ENCODE results near the gene WNT7B. TPM values are rescaled to one million over a fixed set of nuclear protein-coding genes. Genes with fewer than 3 reads are reported as not detected.

WNT7B gene
- total RNA-seq, 5 donors from 2014 or later (not counting 1 experiment from before 2014, with no cell fraction given) = 0.15 TPM; not detected in 4

- ATAC-seq (replicated peaks in 1 of 4) (no peak), DNase-seq (no peak)
- WGBS (ENCODE audit: insufficient coverage) = 71% methylated on average over 3 of the region's 3 CpGs
- H3K4me3 ChIP-seq (ENCODE audit: control insufficient read depth in 1 of 2, extremely low read depth in 1 of 2, low read length in 1 of 2) = no peak overlapping the region
- peaks cover 0 to 25% of the 10 kb centered on the region in 2 experiments for H3K4me1 ChIP-seq (ENCODE audit: control insufficient read depth in 1 of 2, extremely low read depth in 1 of 2, insufficient read depth in 2 of 2, low read length in 2 of 2)
- H3K27ac ChIP-seq (ENCODE audit: low read length) = no peak overlapping the region
- no peaks in the 10 kb centered on the region for H3K36me3 ChIP-seq (ENCODE audit: control insufficient read depth in 2 of 2, extremely low read depth in 1 of 2, insufficient read depth in 1 of 2, low read length in 1 of 2)
- H3K27ac Mint-ChIP-seq = no peak overlapping the region
- no peak overlapping the region for H3K4me3 Mint-ChIP-seq
- peaks cover 0 to 3% of the 10 kb centered on the region in 2 donors for H3K27me3 Mint-ChIP-seq
- no peaks in the 10 kb centered on the region for H3K9me3 ChIP-seq
- H3K9me3 Mint-ChIP-seq = no peaks in the 10 kb centered on the region
- H3K27me3 ChIP-seq (replicated peaks in 1 of 2; ENCODE audit: control insufficient read depth in 2 of 2, extremely low read depth in 1 of 2, insufficient read depth in 2 of 2, low read length in 1 of 2) = peaks cover 0 to 43% of the 10 kb centered on the region in 2 experiments
- H3K4me1 Mint-ChIP-seq = peaks cover 8% of the 10 kb centered on the region in 3 donors
- no peaks in the 10 kb centered on the region for H3K36me3 Mint-ChIP-seq
- CTCF ChIA-PET = interaction anchor here in 1 of 2 donors (1.3 kb wide), 1 partner anchor 114 kb away, joined by 3 read pairs; no protein-coding TSS in a partner anchor
- POLR2A ChIA-PET = no interaction called here
Measured at GRCh38 chr22:46001046-46001425, 24.1 kb upstream of the WNT7B start.

DNA sequence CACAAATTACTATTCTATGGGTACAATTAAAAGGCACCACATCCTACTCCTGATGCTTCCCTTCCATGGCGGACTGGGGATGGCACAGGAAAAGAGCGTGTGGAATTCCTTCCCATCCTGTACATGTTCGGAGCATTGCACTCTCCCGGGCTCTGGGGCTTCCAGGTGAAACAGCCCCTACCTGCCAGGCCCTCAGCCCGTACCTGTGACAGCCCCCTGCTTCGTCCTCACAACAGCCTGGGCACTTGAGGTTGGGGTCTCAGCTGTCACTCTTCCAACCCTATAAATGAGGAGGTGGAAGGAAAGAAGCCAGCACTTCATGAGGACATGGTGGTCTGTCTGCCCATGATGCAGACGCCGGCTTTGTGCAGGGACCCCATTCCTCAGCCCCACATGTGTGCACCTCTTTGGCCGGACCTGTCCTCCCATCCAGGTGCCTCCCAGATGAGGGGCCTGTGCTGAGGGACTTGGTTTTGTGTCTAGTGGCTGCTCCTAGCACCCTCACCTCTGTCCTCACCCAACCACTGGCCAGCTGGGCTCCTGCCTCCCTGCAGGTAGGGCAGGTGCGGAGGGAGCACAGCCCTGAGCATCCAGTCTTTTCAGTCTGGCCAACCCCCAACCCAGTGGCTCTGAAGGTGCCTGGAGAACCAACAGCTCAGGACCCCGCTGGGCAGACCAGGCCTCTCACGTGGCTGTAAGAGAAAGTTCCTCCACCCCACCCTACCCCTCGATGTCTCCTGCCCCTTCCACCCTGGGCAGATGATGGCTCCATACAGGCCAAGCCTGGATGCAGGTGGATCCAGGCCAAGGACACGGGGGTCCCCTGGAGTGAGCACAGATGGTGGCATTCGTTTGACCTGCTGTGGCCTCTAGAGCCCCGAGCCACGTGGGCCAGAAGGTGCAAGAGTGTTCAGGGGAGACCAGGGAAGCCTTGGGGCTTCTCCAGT, 23.4 kb upstream of the WNT7B start:
- Mint-ChIP-seq H3K27me3 (peaks cover 0 to 3% of the 10 kb centered on the region in 2 donors), H3K9me3 (no peaks in the 10 kb centered on the region), H3K4me1 (peaks cover 6 to 8% (median 7%) of the 10 kb centered on the region in 3 donors), H3K4me3 (no peak overlapping the region), H3K36me3 (no peaks in the 10 kb centered on the region), H3K27ac (no peak overlapping the region)
- no peak for ATAC-seq (replicated peaks in 1 of 4)
- ChIA-PET CTCF (no interaction called here), POLR2A (no interaction called here)
- H3K9me3 ChIP-seq = no peaks in the 10 kb centered on the region
- H3K36me3 ChIP-seq (ENCODE audit: control insufficient read depth in 2 of 2, extremely low read depth in 1 of 2, insufficient read depth in 1 of 2, low read length in 1 of 2) = no peaks in the 10 kb centered on the region
- no peak for DNase-seq
- 89% methylated on average over 3 of the region's 17 CpGs for WGBS (ENCODE audit: insufficient coverage)
- no peak overlapping the region for H3K27ac ChIP-seq (ENCODE audit: low read length)
- peaks cover 0 to 23% of the 10 kb centered on the region in 2 experiments for H3K4me1 ChIP-seq (ENCODE audit: control insufficient read depth in 1 of 2, extremely low read depth in 1 of 2, insufficient read depth in 2 of 2, low read length in 2 of 2)
- no peak overlapping the region for H3K4me3 ChIP-seq (ENCODE audit: control insufficient read depth in 1 of 2, extremely low read depth in 1 of 2, low read length in 1 of 2)
- peaks cover 0 to 40% of the 10 kb centered on the region in 2 experiments for H3K27me3 ChIP-seq (replicated peaks in 1 of 2; ENCODE audit: control insufficient read depth in 2 of 2, extremely low read depth in 1 of 2, insufficient read depth in 2 of 2, low read length in 1 of 2)

GRCh38 chr22:45999379-45999971, 22.5 kb upstream of the WNT7B start:
- Mint-ChIP-seq H3K9me3 (no peaks in the 10 kb centered on the region), H3K36me3 (no peaks in the 10 kb centered on the region), H3K27ac (no peak overlapping the region), H3K4me3 (no peak overlapping the region), H3K27me3 (peaks cover 3 to 4% of the 10 kb centered on the region in 2 donors), H3K4me1 (peaks cover 8 to 10% (median 8%) of the 10 kb centered on the region in 3 donors)
- Histone ChIP-seq H3K9me3 (no peaks in the 10 kb centered on the region), H3K4me3 (ENCODE audit: control insufficient read depth in 1 of 2, extremely low read depth in 1 of 2, low read length in 1 of 2) (no peak overlapping the region), H3K27me3 (replicated peaks in 1 of 2; ENCODE audit: control insufficient read depth in 2 of 2, extremely low read depth in 1 of 2, insufficient read depth in 2 of 2, low read length in 1 of 2) (peaks cover 0 to 49% of the 10 kb centered on the region in 2 experiments), H3K4me1 (ENCODE audit: control insufficient read depth in 1 of 2, extremely low read depth in 1 of 2, insufficient read depth in 2 of 2, low read length in 2 of 2) (peaks cover 0 to 25% of the 10 kb centered on the region in 2 experiments), H3K36me3 (ENCODE audit: control insufficient read depth in 2 of 2, extremely low read depth in 1 of 2, insufficient read depth in 1 of 2, low read length in 1 of 2) (no peaks in the 10 kb centered on the region), H3K27ac (ENCODE audit: low read length) (no peak overlapping the region)
- ATAC-seq (replicated peaks in 1 of 4) = no peak
- DNase-seq = no peak
- ChIA-PET POLR2A (no interaction called here), CTCF (no interaction called here)
- 85% methylated on average over 10 of the region's 14 CpGs for WGBS (ENCODE audit: insufficient coverage)

- DNase-seq (no peak), ATAC-seq (replicated peaks in 1 of 4) (no peak)
- H3K36me3 ChIP-seq (ENCODE audit: control insufficient read depth in 2 of 2, extremely low read depth in 1 of 2, insufficient read depth in 1 of 2, low read length in 1 of 2) = no peaks in the 10 kb centered on the region
- H3K27me3 ChIP-seq (replicated peaks in 1 of 2; ENCODE audit: control insufficient read depth in 2 of 2, extremely low read depth in 1 of 2, insufficient read depth in 2 of 2, low read length in 1 of 2) = peaks cover 0 to 51% of the 10 kb centered on the region in 2 experiments
- Mint-ChIP-seq H3K27me3 (peaks cover 3 to 8% of the 10 kb centered on the region in 2 donors), H3K4me3 (no peak overlapping the region), H3K4me1 (peaks cover 4 to 10% (median 5%) of the 10 kb centered on the region in 3 donors), H3K27ac (no peak overlapping the region), H3K36me3 (no peaks in the 10 kb centered on the region), H3K9me3 (no peaks in the 10 kb centered on the region)
- ChIA-PET CTCF (no interaction called here), POLR2A (no interaction called here)
- no peak overlapping the region for H3K4me3 ChIP-seq (ENCODE audit: control insufficient read depth in 1 of 2, extremely low read depth in 1 of 2, low read length in 1 of 2)
- no peak overlapping the region for H3K27ac ChIP-seq (ENCODE audit: low read length)
- 78% methylated on average over 12 of the region's 13 CpGs for WGBS (ENCODE audit: insufficient coverage)
- peaks cover 0 to 22% of the 10 kb centered on the region in 2 experiments for H3K4me1 ChIP-seq (ENCODE audit: control insufficient read depth in 1 of 2, extremely low read depth in 1 of 2, insufficient read depth in 2 of 2, low read length in 2 of 2)
- no peaks in the 10 kb centered on the region for H3K9me3 ChIP-seq
Measured at GRCh38 chr22:45998638-45999378, 21.8 kb upstream of the WNT7B start.

DNA sequence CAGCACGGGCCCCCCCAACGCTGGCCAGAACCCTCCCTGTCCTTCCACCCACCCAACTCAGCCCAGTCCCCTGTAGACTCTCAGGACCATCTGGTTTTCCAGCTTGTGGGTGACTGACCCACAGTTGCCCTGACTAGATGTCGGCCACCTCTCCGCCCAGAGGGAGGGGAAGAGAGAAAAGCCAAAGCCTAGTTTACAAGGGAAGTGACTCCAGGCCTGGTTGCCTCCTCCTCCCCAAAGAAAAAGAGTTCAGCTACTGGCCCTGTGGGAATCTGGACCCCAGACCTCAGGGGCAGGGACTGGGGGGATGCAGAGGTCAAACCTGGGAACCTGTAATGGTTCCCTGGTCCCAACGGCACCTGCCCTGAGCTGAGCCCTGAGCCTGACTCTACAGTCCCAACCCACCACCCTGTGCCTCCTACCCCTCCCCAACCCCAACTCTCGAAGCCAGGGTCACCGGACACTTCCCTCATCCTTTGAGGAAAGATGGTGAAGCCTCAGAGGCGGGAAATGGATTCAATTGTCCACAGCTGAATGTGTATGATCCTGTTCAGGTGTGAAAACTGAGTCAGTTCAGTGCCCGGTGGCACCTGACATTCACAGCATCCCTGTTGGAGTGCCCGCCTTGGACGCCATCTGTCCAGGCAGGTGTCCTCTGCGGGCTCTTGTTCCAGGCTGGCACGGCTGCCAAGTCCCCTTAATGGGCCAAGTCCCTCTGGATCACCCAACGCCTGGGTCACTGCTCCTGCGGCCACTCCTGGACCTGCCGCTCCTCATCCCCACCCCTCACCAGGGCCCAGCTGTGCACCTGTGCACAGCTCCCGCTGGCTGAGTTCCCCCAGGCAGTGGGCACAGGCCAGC, 21.0 kb upstream of the WNT7B start:
- Mint-ChIP-seq H3K27me3 (peaks cover 3 to 12% of the 10 kb centered on the region in 2 donors), H3K4me3 (no peak overlapping the region), H3K36me3 (no peaks in the 10 kb centered on the region), H3K9me3 (no peaks in the 10 kb centered on the region), H3K4me1 (peaks cover 4 to 11% (median 5%) of the 10 kb centered on the region in 3 donors), H3K27ac (no peak overlapping the region)
- DNase-seq = no peak
- H3K27me3 ChIP-seq (replicated peaks in 1 of 2; ENCODE audit: control insufficient read depth in 2 of 2, extremely low read depth in 1 of 2, insufficient read depth in 2 of 2, low read length in 1 of 2) = peaks cover 0 to 48% of the 10 kb centered on the region in 2 experiments
- ChIA-PET CTCF (no interaction called here), POLR2A (no interaction called here)
- H3K4me3 ChIP-seq (ENCODE audit: control insufficient read depth in 1 of 2, extremely low read depth in 1 of 2, low read length in 1 of 2) = no peak overlapping the region
- H3K9me3 ChIP-seq = no peaks in the 10 kb centered on the region
- H3K4me1 ChIP-seq (ENCODE audit: control insufficient read depth in 1 of 2, extremely low read depth in 1 of 2, insufficient read depth in 2 of 2, low read length in 2 of 2) = peaks cover 0 to 20% of the 10 kb centered on the region in 2 experiments
- 84% methylated on average over 12 of the region's 17 CpGs for WGBS (ENCODE audit: insufficient coverage)
- H3K27ac ChIP-seq (ENCODE audit: low read length) = no peak overlapping the region
- ATAC-seq (replicated peaks in 1 of 4) = no peak
- no peaks in the 10 kb centered on the region for H3K36me3 ChIP-seq (ENCODE audit: control insufficient read depth in 2 of 2, extremely low read depth in 1 of 2, insufficient read depth in 1 of 2, low read length in 1 of 2)
